Parathyroid adenoma (tissue), 2 donors: Measurements from ENCODE around the gene USP22.
"Not testable (repeated sequence)": the region's sequence is repeated elsewhere in the genome, so short reads cannot be mapped to it uniquely, and the experiment has no call there.

Source experiments
- H2AFZ ChIP-seq: fragments of 300-600 bp; sonication (generic); one replicate; pipeline ENCODE4 v1.7.0; 2017; ENCODE audit warnings: antibody characterized with exemption, mild to moderate bottlenecking
- H3K27ac ChIP-seq: fragments of 300-600 bp; sonication (generic); one replicate; pipeline ENCODE4 v1.7.0; 2017
- H3K27me3 ChIP-seq: fragments of 300-600 bp; sonication (generic); one replicate; pipeline ENCODE4 v1.7.0; 2017; ENCODE audit warnings: low read length; ENCODE audit not compliant: control insufficient read depth, insufficient read depth
- H3K36me3 ChIP-seq: fragments of 300-600 bp; sonication (generic); one replicate; pipeline ENCODE4 v1.7.0; 2017; ENCODE audit warnings: low read length; ENCODE audit not compliant: control insufficient read depth, insufficient read depth
- H3K4me1 ChIP-seq: fragments of 300-600 bp; sonication (generic); one replicate; pipeline ENCODE4 v1.7.0; 2017; ENCODE audit warnings: control low read depth
- H3K4me2 ChIP-seq: fragments of 300-600 bp; sonication (generic); one replicate; pipeline ENCODE4 v1.7.0; 2017; ENCODE audit warnings: low read length
- H3K4me3 ChIP-seq: fragments of 300-600 bp; sonication (generic); one replicate; pipeline ENCODE4 v1.7.0; 2017; ENCODE audit warnings: low read depth, low read length
- H3K79me2 ChIP-seq: fragments of 300-600 bp; sonication (generic); one replicate; pipeline ENCODE4 v1.7.0; 2017; ENCODE audit warnings: control low read depth
- H3K9ac ChIP-seq: fragments of 300-600 bp; sonication (generic); one replicate; pipeline ENCODE4 v1.7.0; 2017; ENCODE audit warnings: mild to moderate bottlenecking
- H3K9me3 ChIP-seq: fragments of 300-600 bp; sonication (generic); one replicate; pipeline ENCODE4 v1.7.0; 2017; ENCODE audit warnings: low read length; ENCODE audit not compliant: control insufficient read depth
- TF ChIP-seq, protein P1 (sequence below): fragments of 300-600 bp; sonication (generic); IDR thresholded peaks from one replicate; pipeline ENCODE4 v1.7.0; 2017; ENCODE audit warnings: antibody characterized with exemption, mild to moderate bottlenecking
- donor health status: primary hyperparathyroidism.

Gene USP22

DNA sequence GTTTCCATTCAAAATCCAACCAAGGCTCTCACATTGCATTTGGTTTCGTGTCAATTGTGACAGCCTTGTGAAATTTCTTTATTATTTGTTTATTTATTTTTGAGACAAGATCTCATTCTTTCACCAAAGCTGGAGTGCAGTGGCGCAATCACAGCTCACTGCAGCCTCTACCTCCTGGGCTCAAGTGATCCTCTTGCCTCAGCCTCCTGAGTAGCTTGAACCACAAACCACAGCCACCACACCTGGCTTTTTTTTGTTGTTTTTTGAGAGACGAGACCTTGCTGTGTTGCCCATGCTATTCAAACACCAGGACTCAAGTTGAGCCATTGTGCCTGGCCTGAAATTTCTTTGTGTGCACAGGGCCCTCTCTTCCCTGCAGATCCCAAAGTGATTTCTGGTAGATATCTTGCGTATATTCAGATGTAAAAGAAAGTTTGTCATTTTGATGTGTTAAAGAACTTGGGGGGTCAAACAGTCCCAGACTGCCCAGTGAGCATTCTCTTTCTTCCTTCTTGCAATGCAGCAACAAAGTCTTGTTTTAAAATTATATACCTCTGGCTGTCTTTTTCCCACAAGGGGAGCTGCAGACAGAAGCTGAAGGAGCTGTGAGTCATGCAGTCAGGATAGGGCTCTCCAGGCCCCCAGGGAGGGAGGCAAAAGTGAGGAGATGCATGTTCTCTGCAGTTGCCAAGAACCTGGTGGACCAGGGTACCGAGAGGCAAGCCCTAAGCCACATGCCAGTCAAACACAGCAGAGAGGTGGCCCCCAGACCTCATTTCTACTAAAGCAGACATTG is 15.5 kb upstream of the USP22 start:
- Histone ChIP-seq H2AFZ (no peak overlapping the region), H3K36me3 (no peaks in the 10 kb centered on the region), H3K4me3 (no peak overlapping the region), H3K9ac (no peak overlapping the region), H3K4me1 (no peaks in the 10 kb centered on the region), H3K27ac (no peak overlapping the region), H3K4me2 (no peak overlapping the region), H3K27me3 (no peaks in the 10 kb centered on the region), H3K79me2 (no peaks in the 10 kb centered on the region), H3K9me3 (no peaks in the 10 kb centered on the region)
- TF ChIP-seq, protein P1, sequence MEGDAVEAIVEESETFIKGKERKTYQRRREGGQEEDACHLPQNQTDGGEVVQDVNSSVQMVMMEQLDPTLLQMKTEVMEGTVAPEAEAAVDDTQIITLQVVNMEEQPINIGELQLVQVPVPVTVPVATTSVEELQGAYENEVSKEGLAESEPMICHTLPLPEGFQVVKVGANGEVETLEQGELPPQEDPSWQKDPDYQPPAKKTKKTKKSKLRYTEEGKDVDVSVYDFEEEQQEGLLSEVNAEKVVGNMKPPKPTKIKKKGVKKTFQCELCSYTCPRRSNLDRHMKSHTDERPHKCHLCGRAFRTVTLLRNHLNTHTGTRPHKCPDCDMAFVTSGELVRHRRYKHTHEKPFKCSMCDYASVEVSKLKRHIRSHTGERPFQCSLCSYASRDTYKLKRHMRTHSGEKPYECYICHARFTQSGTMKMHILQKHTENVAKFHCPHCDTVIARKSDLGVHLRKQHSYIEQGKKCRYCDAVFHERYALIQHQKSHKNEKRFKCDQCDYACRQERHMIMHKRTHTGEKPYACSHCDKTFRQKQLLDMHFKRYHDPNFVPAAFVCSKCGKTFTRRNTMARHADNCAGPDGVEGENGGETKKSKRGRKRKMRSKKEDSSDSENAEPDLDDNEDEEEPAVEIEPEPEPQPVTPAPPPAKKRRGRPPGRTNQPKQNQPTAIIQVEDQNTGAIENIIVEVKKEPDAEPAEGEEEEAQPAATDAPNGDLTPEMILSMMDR, result no peak

DNA sequence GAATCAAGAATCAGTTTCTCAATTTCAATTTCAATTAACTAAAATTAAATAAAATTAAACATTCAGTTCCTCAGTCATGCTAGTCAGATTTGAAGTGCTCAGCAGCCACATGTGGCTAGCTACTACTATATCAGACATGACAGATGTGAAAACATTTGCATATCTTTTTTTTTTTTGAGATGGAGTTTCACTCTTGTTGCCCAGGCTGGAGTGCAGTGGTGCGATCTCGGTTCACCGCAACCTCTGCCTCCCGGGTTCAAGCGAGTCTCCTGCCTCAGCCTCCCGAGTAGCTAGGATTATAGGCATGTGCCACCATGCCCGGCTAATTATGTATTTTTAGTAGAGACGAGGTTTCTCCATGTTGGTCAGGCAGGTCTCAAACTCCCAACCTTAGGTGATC is 10.2 kb upstream of the USP22 start:
- H3K36me3 ChIP-seq, H2AFZ ChIP-seq, H3K27me3 ChIP-seq, H3K4me3 ChIP-seq, H3K9ac ChIP-seq, H3K79me2 ChIP-seq, H3K4me1 ChIP-seq, H3K9me3 ChIP-seq, H3K4me2 ChIP-seq, H3K27ac ChIP-seq: not testable (repeated sequence)

DNA sequence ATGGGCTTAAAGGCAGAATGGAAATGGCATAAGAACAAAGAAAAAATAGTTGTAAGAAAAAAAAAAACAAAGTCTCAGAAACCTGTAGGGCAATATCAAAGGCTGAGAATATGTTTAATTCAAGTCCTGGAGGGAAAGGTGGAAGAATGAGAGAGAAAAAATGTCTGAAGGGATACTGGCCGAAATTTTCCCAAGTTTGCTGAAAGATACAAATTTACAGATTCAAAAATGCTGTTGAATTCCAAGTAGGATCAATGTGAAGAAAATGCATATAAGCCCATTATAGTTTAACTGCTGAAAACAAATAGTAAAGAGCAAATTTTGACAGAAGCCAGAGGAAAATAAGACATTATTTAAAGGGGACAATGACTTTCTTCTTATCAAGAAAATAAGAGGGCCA is 6.6 kb upstream of the USP22 start:
- no peaks in the 10 kb centered on the region for H3K27me3 ChIP-seq
- no peak overlapping the region for H3K9ac ChIP-seq
- no peak overlapping the region for H3K4me2 ChIP-seq
- H2AFZ ChIP-seq, result no peak overlapping the region
- H3K36me3 ChIP-seq, result no peaks in the 10 kb centered on the region
- no peak overlapping the region for H3K27ac ChIP-seq
- TF ChIP-seq, protein P1, result no peak
- H3K79me2 ChIP-seq, result no peaks in the 10 kb centered on the region
- no peaks in the 10 kb centered on the region for H3K9me3 ChIP-seq
- H3K4me1 ChIP-seq, result no peaks in the 10 kb centered on the region
- H3K4me3 ChIP-seq, result no peak overlapping the region

DNA sequence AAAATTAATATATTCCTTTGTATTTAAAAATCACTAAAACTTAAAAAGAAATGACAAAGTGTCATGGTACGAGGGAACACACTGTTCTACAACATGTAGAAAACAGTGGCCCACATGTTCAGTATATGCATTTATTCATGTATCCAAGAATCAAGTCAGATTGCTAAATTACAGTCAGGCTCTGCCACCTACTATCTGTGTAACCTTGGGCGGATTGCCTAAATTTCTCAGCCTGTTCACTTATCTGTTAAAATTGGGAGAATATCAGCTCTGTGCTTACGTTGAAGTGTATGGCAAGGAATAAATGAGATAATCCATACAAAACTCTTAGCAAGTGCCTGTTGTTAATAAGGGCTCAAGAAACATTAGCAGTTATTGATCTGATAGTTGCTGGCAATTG is 3.4 kb upstream of the USP22 start:
- Histone ChIP-seq H3K4me1 (peaks cover 8% of the 10 kb centered on the region), H2AFZ (no peak overlapping the region), H3K9me3 (no peaks in the 10 kb centered on the region), H3K27me3 (no peaks in the 10 kb centered on the region), H3K9ac (no peak overlapping the region), H3K79me2 (peaks cover 5% of the 10 kb centered on the region), H3K4me3 (no peak overlapping the region), H3K36me3 (no peaks in the 10 kb centered on the region), H3K27ac (no peak overlapping the region), H3K4me2 (no peak overlapping the region)
- TF ChIP-seq, protein P1, result no peak

DNA sequence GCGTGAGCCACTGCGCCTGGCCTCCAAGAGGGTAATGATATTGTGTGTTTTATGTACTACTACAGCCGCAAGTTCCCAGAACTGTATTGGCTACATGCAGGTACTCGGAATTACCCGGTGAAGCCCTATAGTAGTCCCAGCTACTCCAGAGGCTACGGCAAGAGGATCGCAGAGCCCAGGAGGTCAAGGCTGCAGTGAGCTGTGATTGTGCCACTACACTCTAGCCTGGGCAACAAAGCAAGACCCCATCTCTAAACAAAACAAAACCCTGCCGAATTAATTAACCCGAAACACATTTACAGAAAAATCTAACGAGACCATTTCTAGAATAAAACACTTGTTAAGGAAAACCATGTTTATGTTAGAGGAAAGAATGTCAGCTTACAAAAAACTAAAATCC is 2.2 kb upstream of the USP22 start:
- TF ChIP-seq, protein P1, result no peak
- no peaks in the 10 kb centered on the region for H3K36me3 ChIP-seq
- H3K9ac ChIP-seq, result no peak overlapping the region
- no peak overlapping the region for H3K4me3 ChIP-seq
- H3K27ac ChIP-seq, result no peak overlapping the region
- H3K4me1 ChIP-seq, result peaks cover 8% of the 10 kb centered on the region
- no peaks in the 10 kb centered on the region for H3K27me3 ChIP-seq
- no peak overlapping the region for H2AFZ ChIP-seq
- no peaks in the 10 kb centered on the region for H3K9me3 ChIP-seq
- H3K79me2 ChIP-seq, result peaks cover 15% of the 10 kb centered on the region
- H3K4me2 ChIP-seq, result no peak overlapping the region
